GM18502 (cell line): ENCODE measurements around the gene FBXW7.

Experiments used
- ATAC-seq: cut with Tn5 transposase; IDR thresholded peaks from one replicate; pipeline ENCODE4 v1.9.1; 2021; ENCODE audit warnings: mild to moderate bottlenecking; ENCODE audit not compliant: unreplicated experiment, poor library complexity

FBXW7 gene

DNA sequence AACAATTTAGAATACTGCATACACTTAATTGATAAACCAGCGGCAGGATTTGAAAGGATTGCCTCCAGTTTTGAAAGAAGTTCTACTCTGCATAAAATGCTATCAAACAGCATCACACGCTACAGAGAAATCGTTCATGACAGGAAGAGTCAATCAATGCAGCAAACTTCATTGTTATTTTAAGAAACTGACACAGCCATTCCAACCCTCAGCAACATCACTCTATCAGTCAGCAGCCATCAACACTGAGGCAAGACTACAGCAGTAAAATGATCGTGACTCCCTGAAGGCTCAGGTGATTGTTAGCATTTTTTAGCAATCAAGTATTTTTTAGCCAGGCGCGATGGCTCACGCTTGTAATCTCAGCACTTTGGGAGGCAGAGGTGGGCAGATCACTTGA is 98.3 kb downstream of the FBXW7 start:
- no peak for ATAC-seq

DNA sequence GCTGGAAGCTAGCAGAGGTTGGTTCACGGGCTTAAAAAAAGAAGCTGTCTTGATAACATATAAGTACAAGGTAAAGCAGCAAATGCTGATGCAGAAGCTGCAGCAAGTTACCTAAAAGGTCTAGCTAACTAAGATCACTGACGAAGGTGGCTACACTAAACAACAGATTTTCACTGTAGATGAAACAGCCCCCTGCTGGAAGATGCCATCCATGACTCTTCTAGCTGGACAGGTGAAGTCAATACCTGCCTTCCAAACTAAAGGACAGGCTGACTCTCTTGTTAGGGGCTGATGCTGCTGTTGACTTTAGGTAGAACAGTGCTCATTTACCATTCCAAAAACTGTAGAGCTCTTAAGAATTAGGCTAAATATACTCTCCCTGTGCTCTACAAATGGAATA is 99.5 kb downstream of the FBXW7 start:
- ATAC-seq, result no peak

DNA sequence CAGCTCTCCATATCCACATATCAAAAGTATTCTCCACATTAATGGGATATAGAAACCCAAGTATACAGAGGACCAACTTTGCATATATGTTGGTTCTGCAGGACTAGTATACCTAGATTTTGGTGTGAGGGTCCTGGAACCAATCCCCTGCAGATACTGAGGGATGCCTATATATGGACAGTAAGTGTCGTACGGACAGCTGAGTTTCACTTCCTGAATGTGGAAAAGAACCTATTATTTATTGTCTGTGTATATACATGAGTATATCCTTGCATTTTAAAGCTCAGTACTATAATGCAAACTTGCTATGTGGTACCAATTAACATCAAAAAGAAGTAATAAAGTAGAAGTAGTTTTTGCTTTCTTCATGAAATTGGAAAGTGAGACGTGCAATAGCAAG is 101.9 kb downstream of the FBXW7 start:
- peak; percentile 57 for ATAC-seq

DNA sequence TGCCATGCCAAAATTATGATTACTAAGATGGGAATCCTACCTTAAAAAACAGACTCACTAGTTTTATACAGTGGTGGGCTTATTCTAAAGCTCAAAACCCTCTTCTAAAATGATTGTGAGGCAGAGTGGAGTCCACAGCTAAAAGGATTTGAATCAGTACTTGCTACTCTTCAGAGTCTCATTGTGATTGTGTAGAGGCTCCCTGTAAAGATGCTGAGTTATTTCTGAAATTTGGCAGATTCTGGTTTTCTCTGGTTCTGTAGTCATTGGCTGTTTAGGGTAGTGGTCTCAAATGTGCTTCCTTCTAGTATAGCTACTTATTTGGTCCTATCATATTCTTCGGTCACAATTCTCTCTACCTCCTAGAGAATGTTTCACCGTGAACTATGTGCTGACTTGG is 104.1 kb downstream of the FBXW7 start:
- no peak for ATAC-seq

DNA sequence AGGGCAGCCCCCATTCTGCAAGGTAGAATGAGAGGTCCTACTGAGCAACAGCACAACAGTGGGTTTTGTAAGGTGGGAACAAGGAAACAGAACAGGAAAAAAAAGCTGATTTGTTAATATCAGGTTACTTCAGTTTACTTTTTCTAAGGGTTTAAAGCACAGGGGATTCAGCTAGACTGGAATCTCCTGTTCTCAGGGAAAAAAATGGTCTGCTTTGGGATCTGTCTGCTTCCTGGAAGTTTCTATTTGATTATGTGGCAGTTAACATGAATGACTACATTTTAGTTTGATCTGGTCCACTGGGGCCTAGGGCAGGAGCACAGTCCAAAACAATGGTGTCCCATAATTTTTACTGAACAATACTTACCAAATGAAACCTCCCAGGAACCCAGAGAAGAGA is 104.6 kb downstream of the FBXW7 start:
- ATAC-seq, result no peak

DNA sequence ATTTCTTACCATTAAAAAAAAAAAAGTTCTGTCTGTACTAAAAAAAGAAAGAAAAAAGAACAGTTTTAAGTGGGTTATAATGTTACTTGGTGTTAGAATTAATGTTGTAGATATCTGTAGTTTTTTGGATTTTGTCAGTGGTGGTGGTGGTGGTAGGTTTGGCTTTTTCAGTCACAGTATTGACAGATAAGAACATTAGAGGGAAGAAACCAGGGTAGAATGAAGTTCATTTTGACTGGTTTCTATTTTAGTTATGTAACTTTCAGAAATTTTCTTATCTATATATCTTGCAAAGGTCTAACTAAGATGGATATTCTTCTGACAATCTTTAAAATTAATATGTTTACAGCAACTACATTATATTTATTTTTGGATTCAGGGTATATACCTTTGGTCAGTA is 105.4 kb downstream of the FBXW7 start:
- ATAC-seq, result no peak

DNA sequence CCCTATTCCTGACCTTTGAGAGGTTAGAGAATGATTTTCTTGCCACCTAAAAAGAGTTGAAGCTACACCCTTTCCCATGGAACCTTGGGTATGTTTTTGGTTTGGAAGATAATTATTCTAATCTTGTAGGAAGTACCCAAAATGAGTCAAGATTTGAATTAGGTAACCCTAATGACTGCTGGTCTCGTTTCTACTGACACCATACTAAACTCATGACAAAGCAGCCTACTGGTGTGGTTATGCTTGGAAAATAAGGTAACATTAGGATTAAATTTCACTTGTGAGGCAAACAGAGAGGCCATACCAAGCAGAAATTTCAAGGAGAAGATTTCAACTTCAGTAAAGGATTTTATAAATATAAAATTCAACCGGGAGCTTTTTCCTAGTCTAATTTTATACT is 107.9 kb downstream of the FBXW7 start:
- ATAC-seq, result no peak

DNA sequence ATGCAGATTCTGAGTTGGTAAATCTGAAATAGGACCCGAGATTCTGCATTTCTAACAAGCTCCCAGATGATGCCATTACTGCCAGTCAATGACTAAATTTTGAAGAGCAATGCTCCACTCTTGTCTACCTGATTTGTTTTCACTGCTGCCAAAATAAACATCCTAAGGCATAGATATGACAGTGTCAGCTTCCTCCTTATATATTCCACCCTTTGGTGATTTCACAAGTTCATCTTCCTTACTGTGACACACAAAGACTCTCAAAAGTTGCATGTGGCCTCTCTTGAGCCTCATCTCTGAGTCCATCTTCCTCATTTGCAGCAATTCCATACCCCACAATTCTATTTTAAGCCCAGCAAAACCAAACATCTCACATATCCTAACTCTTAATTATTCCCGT is 110.9 kb downstream of the FBXW7 start:
- ATAC-seq, result no peak

DNA sequence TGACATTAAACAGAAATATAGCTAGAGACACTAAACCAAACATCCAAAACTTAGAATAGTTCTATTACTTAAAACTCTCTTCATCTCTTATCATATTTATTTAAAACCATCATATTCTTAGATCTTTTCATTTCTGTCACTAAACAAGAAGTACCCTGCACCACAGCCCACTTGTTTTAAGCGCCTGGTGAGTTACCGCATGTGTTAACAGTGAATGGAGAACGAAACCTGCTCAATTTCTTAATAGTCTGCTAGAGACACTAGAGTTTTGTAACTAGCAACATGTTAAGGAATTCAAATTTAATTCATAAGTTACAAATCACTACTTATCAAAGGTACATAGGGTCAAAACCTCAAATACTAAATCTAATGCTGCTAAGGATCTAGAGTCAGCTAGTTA is 111.5 kb downstream of the FBXW7 start:
- no peak for ATAC-seq

DNA sequence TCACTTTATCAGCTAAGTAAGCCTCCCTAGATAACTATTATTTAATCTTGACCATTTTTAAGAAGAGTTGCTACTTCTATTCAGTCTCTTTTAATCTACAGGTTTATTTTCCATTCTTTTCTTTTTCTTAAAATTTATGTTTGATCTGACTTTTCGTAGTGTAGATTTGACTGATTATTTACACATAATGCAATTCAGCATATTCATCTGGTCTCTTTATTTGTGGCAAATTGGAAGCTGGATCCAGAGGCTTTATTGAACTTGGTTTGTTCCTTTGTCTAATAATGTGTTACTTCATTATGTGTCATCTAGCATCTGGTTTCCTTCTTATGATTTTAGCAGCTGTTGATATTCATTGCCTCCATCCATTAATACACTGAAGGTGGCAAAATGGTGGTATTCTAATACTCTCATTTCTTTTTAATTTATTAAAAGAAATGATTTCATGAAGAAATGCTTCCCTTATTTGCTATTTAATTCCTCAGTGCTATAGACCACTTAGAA is 113.0 kb downstream of the FBXW7 start:
- ATAC-seq, result no peak

DNA sequence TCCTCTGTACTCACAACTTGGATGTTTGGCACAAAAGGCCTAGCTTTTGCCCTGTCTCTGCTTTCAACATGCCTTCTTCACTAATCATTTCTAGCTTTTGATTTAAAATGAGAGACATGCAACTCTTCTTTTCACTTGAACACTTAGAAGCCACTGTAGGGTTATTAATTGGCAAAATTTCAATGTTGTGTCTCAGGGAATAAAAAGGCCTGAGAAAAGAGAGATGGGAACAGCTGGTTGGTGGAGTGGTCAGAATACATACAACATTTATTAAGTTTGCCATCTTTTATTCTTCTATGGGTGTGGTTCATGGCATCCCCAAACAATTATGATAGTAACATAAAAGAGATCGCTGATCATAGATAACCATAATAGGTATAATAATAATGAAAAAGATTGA is 114.3 kb downstream of the FBXW7 start:
- no peak for ATAC-seq

DNA sequence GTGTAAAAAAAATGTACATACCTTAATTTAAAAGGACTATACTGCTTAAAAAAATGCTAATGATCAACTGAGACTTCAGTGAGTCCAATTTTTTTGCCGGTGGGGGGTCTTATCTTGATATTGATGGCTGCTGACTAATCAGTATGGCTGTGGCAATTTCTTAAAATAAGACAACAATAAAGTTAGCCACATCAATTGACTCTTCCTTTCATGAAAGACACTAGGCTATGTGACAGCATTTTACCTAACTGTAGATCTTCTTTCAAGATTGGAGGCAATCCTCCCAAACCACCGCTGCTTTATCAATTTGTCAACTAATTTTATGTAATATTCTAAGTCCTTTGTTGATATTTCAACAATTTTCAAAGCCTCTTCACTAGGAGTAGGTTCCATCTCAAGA is 116.1 kb downstream of the FBXW7 start:
- no peak for ATAC-seq

DNA sequence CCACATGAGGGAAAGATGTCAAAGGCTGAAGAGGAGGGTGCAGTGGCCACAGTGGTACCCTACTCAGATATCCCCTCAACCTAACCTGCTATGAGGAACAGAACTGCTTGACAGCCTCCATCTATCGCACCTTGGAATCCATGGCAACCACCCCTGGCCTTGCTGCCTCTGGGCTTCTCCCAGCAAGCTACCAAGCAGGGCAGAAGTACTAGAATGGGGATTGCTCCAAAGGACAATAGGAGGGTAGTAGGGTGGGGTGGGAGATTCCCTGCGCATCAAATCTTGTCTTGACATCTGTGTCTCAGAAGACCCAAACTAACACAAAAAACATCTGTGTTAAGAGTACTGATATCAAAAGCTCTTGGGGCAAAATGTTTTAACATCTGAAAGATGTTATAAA is 118.2 kb downstream of the FBXW7 start:
- ATAC-seq, result no peak

DNA sequence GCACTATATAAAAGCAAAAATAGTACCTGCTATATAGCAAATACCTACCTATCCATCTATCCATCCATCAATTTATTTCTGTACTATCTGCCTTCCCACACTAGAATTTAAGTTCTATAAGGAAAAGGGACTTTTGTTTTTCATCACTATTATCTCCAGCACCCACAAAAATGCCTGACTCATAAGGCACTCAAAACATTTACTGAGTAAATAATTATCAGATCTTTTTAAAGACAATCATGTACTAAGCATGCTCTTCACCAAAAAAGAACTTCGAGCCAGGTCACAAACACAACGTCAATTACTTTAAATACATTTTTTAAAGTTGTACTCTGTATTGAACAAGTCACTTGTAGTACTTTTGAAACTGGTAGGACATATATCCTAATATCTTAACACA is 119.9 kb downstream of the FBXW7 start:
- no peak for ATAC-seq

DNA sequence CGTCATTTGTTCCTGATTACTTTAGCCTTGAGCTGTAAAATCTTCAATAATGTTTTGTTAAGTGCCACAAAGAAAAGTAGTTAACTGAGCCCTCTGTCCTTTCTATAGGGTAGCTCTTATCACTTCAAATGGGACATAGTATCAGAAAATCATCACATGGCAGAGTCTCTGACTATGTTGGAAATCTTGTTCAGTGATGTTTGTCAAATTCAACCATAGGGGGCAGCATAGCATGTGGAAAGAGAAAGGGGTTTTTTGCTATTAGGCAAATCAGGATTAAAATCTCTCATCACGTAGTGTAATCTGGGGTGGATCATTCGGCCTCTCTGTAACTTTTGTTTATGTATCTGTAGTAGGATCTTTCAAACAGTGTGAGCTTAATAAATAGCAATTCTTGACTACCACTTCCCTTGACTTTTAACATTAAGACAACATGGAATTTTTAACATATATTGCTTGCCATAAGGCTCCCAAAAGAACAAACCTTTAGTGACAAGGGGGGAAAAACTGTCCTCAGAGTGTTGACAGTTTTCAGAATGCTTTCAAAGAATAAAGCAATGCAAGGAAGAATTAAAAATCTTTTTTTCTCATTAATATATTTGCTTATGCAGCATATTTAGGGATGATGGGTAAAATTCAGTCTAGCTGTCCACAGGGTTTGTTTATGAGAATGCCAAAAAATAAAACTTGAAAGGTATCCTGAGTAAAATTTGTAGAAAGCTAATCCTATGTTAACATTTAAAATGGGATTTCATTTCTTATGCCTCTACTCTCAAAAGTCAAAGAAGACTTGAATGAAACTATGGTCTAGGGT is 127.2 kb downstream of the FBXW7 start:
- peak; percentile 44 for ATAC-seq

DNA sequence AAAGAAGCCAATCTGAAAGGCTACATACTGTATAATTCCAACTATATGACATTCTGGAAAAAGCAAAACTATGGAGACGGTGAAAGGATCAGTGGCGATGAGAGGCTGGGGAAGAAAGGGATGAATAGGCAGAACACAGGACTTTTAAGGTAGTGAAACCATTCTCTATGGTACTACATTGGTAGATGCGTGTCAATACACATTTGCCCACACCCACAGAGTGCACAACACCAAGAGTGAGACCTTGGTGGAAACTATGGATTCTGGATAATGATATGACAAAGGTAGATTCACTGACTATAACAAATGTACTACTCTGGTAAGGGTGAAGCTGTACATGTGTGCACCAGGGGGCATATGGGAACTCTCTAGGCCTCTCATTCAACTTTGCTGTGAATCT is 134.5 kb downstream of the FBXW7 start:
- no peak for ATAC-seq

DNA sequence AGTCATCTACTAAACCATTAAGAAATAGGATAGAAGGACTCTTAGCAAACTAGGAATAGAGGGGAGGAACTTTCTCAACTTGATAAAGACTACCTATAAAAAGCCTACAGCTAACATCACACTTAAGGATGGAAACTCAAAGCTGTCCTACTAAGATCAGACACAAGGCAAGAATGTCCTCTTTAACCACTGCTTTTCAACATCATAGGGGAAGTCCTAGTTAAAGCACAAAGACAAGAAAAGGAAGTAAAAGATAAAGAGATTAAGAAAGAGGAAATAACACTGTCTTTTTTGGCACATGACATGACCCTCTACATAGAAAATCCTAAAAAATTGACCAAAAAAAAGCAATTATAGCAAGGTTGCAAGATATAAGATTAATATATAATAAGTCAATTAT is 136.6 kb downstream of the FBXW7 start:
- peak; percentile 70 for ATAC-seq

DNA sequence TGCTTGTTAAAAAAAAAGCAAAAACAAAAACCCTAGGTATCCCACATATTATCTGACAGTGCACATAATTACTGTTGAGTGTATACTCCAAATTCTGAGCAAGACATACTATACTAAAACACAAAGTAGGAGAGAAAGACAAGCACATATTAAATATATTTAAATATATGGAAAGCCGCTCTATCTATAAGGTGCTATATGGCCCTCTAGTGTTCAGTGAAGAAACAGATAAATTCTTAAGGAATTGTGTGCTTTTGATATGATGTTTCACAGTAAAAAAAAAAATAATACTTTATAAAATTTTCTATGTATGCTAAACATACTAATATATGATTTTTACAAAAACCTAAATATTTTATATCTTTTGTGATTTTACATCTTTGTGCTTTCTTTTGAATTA is 137.8 kb downstream of the FBXW7 start:
- no peak for ATAC-seq

DNA sequence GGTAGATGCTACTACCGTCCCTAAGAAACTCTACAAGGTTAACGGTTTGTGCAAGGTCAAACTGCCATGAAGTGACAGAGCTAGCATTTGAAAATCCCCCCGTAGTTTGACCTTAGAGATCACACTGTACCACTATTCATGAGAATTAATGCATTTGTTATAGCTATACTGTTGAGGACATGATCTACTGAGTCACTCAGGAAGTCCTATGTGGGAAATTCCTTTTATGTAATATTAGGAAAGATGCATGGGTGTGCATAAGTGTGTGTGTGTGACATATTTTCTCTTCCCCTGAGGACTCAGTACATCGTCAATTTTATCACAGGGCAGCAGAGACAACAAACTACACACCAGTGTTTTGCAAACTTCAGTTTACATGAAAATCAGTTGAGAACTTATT is 141.1 kb downstream of the FBXW7 start:
- ATAC-seq, result no peak

DNA sequence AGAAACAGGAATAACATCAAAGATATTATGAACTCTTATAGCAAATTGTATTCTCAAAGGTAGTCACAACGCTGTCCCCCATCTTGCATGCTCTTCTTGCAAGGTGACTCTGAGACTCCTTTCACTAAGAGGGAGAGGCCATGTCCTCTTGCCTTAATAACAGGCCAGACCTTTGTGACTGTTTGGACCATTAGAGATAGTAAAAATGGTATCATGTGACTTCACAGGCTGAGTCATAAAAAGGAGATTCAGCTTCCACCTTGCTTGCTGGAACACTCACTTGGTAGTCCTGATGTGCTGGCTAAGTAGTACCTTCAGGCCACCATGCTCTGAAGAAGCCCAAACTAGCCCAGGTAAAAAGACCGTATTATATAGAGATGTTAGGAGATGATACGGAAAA is 143.8 kb downstream of the FBXW7 start:
- ATAC-seq, result no peak

DNA sequence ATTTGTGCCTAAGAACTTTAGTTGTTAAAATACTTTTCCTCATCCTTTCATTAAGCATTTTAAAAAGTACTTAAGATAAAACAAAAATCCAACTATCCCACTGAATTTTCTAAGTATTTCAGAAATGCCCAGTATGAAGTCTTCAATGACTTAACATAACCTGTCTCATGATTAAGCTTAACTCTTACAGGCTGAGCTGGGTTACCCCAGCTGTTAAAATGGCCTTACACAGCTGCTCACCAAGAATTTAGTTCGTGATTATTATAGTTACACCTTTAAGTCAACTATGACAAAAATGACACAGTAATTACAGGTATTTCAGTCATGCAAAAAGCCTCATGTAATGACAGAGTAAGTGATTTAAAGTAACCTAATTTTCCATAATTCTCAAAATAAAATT is 145.7 kb downstream of the FBXW7 start:
- ATAC-seq, result no peak

DNA sequence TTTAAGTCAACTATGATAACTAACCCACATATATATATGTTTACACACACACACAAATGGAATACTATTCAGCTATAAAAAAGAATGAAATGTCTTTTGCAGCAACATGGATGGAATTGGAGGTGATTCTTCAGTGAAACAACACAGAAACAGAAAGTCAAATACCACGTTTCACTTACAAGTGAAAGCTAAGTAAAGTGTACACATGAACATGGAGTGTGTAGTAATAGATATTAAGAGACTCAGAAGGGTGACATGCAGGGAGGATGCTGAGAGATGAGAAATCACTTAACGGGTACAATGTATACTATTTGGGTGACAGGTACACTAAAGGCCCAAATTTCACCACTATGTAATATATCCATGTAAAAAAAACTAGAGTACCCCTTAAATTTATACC is 146.5 kb downstream of the FBXW7 start:
- no peak for ATAC-seq
